Endothelial cell of umbilical vein (primary cell): ENCODE results near the gene CES5A.

Source experiments
- JUN ChIP-seq: IDR thresholded peaks from 2 replicates; pipeline ENCODE4 v1.6.1; 2011; ENCODE audit warnings: borderline replicate concordance, low read depth; ENCODE audit not compliant: insufficient read length, insufficient read depth
- POLR2A ChIP-seq: IDR thresholded peaks from 2 replicates; pipeline ENCODE4 v1.6.1; 2012; ENCODE audit warnings: low read depth, mild to moderate bottlenecking, control low read depth, low read length
- TF ChIP-seq, protein P1 (sequence below), 2 donors: IDR thresholded peaks; 1 replicate in 1 of 2; 2 replicates in 1 of 2; pipeline ENCODE4 v1.5.1; 2011; ENCODE audit warnings: low read length in 2 of 2, mild to moderate bottlenecking in 2 of 2, moderate library complexity in 2 of 2, control low read depth in 1 of 2, inconsistent platforms in 1 of 2, low read depth in 1 of 2; ENCODE audit not compliant: insufficient read depth in 1 of 2; ENCODE audit errors: extremely low read depth in 1 of 2
- TF ChIP-seq, protein P2 (sequence below): IDR thresholded peaks from 2 replicates; pipeline ENCODE4 v1.6.1; 2011; ENCODE audit not compliant: insufficient read depth, insufficient read length

DNA sequence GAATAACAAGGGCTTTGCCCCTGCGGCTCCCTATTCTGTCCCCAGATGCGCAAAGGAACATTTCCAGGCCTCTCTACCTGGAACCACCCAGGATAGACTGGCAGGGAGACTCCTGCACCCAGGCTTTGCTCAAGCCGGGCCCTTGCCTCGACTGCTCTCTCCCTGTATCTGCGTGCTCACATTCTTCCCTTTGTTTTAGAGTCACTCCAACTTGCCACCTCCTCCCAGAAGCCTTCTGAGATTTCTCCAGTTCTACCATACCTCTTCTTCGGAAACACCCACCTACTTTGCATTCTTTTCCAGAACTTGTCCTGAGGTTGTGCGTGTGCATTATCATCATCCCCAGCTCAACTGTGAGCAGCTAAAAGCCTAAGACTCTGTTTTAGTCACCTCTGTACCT lies 3.0 kb downstream of the CES5A start:
- TF ChIP-seq, protein P1, sequence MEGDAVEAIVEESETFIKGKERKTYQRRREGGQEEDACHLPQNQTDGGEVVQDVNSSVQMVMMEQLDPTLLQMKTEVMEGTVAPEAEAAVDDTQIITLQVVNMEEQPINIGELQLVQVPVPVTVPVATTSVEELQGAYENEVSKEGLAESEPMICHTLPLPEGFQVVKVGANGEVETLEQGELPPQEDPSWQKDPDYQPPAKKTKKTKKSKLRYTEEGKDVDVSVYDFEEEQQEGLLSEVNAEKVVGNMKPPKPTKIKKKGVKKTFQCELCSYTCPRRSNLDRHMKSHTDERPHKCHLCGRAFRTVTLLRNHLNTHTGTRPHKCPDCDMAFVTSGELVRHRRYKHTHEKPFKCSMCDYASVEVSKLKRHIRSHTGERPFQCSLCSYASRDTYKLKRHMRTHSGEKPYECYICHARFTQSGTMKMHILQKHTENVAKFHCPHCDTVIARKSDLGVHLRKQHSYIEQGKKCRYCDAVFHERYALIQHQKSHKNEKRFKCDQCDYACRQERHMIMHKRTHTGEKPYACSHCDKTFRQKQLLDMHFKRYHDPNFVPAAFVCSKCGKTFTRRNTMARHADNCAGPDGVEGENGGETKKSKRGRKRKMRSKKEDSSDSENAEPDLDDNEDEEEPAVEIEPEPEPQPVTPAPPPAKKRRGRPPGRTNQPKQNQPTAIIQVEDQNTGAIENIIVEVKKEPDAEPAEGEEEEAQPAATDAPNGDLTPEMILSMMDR (IDR thresholded peaks at IDR 0.05; ENCODE audit: extremely low read depth in 1 of 2, insufficient read depth in 1 of 2, low read depth in 1 of 2, low read length in 2 of 2) = no peak
- no peak for TF ChIP-seq JUN
- TF ChIP-seq, protein P2, sequence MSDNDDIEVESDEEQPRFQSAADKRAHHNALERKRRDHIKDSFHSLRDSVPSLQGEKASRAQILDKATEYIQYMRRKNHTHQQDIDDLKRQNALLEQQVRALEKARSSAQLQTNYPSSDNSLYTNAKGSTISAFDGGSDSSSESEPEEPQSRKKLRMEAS = no peak
- TF ChIP-seq POLR2A = no peak
